Brain pericyte (primary cell): Measurements from ENCODE around the gene STAC3.

Experiments
- DNase-seq: peaks from one replicate; pipeline ENCODE4 v3.0.0-alpha.2; 2012; ENCODE audit warnings: low read depth, low spot score

STAC3 gene

DNA sequence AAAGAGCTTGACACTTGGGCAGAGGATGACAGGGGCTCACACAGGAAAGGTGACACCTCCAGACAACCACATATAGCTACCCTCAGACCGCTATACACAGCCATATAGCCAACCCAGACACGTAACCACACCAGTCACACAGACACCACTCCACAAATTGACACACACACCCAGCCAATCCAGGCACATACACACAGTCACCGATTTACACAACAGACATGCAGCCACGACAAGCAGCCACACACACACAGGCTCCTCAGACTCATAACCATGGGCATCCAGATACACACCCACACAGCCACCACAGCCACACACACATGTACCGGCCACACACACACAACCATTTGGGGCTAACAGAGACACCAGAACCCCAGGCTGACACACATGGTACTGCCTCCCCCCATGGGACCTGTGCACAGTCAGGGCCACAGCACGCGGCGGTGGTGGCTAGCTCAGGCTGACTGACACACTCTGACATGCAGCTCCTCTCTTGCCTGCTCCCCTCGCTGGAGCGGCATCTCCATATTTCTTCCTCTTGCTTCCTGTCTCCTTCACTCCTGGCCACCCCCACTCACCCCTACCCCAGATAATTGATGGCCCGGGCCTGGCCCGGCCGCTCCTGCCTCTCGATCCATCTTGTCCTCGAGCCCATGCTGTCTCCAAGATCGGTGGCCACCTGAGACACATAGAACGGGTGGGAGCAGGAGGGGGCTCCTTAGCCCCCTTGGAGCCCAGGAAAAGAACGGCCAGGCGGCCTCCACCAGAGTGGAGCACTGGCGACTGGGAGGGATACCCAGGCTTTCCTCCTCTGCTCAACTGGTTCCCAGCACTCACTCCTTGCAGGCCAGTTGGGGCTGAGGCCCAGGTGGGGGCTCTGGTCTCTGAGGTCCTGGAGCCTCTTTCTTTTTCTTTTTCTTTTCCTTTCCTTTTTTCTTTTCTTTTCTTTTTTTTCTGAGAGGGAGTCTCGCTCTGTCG, 27.5 kb downstream of the STAC3 start:
- DNase-seq, result no peak

- DNase-seq, result no peak
Observed at GRCh38 chr12:57222286-57223190, 28.4 kb downstream of the STAC3 start.

GRCh38 chr12:57221169-57221917, 29.6 kb downstream of the STAC3 start:
- no peak for DNase-seq

GRCh38 chr12:57220770-57221168, 30.2 kb downstream of the STAC3 start:
- no peak for DNase-seq

- DNase-seq, result no peak
Observed at GRCh38 chr12:57219993-57220754, 30.8 kb downstream of the STAC3 start.

- DNase-seq, result no peak
Observed at GRCh38 chr12:57219205-57219992, 31.6 kb downstream of the STAC3 start.

GRCh38 chr12:57218030-57218853, 32.7 kb downstream of the STAC3 start:
- no peak for DNase-seq

DNA sequence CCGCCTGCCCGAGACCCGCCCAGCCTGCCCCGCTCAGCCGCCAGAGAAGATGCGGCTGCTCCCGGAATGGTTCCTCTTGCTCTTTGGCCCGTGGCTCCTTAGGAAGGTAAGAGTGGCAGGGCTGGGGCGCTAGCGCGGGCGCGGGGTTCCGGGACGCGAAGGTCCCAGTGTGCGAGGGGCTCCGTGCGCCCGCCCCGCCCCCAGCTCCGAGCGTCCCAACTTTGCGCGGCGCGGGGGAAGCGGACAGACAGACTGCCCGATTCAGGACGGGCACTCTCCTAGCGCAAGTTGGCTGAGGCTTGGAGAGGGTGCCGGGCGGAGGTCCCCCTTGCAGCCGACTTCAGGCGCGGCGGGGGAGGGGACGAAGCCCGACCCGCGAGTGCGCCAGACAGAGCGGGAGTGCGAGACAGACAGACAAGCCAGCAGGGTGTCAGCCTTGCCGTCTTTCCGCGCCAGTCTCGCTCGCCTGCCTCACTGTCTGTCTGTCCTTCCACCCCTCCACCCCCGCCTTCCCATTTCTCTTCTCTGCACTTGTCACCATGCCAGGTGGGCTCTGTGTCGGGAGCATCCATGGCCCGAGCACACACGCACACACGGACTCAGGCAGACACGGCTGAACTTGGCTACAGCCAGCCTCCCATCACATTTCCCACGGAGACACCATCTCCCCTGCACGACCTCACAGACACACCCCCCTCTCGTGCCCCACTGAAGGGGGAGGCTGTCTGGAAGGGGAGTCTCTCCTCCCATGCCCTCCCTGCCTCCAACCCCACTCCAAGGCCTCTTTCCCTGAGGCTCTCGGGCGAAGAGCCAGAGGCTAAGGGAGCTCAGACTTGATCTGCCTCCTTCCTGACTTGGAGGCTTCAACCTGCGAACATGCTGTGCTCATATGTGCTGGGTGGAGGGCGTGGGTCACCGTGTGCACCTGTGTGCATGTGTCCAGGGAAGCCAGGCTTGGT, 33.8 kb downstream of the STAC3 start:
- no peak for DNase-seq

DNA sequence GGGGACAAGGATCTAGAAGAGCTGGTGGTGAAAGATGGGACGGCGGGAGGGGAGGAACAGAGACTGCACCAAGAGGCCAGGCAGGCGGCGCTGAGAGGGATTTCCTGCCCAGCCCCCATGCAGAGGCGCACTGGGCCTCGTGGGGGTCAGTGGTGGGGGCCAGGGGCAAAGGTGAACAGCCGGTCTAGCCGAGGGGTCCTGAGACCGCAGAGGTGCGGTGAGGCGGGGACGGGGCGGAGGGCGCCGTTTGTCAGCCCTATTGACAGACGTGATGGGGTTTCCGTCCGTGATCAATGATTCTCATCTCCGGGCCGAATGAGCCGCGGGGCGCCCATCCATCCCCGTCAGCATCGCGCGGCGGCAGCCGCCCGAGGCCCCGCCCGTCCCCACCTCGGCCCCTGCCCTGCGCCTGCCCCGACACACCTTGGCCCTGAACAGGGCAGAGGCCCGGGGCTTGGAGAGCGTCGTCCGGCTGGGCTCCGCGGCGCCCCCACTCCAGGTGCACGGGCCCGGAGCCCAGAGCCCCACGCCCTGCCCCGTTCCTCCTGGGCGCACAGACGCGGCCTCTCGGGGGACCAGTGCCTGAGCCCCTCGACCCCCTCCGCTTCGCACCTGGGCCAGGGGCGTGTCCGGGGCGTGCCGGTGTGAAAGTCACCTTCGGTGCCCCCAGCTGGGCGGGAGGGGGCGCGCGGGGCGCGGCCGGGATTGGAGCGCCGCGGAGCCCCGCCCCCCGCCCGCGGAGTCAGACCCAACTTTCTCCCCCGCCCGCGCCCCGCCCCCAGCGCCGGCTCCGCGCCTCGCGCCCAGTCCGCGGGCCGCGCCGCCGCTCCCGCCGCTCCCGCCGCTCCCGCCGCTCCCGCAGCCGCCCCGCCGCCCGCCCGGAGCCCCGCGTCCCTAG, 34.7 kb downstream of the STAC3 start, which contains the start of gene NXPH4:
Gene NXPH4, plus strand, starts transcription at position 781 of the 898 bp plus-strand sequence. CDS start 176 bp downstream, outside the sequence.
- DNase-seq, result no peak

DNA sequence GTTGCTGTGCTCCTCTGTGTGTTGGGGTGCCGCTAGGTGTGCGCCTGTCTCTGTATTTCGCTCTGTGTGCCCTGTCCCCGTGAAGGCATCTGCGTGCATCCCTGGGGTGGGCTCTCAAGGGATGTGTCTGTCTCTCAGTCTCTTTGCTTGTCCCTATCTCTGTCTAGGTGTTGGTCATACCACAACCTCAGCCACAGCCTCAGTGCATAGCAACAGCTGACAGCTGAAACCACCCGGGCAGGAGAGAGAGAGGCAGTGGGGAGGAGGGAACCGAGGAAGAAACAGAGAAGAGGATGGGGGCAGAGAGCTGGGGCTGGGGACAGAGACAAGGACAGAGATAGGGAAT, 35.3 kb downstream of the STAC3 start:
- no peak for DNase-seq

GRCh38 chr12:57215065-57215464, 35.9 kb downstream of the STAC3 start:
- no peak for DNase-seq

DNA sequence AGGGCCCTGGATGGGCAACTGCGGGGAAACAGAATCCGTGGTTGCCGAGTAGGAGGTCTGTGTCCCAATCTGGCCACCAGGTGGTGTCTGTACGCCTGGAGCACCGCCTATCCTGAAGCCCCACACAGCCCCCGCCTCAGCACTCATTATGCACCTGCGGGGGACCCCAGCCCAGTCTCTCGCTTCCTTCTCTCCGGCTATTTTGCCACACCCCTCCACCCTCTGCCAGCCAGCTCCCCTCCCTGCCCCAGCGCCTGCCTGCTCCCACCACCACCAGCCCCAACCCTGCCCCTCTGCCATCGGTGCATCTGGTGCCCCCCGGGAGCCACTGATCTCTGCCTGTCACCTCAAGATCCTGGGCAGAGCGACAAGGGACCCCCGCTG, 36.6 kb downstream of the STAC3 start:
- no peak for DNase-seq

DNA sequence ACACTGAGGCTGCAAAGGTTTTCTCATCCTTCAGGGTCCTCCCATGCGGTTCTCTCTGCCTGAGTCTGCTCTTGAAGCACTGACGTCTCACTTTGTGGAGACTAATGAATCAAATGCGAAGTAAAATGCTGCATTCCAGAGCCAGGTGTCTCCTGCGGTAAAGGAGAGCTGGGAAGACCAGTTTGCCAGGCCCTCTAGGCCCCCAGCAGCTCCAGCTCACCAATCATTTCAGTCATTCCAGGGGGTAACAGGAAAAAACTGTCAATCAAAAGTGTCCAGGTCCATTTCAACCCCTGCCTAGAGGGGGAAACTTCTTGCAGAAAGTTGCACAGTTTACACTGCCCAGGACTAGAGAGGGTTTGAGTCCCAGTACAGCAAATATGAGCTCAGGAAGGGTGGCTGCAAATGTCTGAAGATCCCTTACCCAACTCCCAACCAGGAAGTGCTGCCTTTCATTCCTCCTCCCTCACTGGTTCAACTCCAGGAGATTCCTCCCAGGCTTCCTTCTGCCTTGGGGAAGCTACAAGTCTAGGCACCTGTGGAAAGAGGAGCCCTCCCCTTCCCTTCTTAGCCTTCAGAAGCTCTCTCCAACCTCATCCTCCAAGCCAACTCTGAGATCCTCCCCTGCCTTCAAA, 37.1 kb downstream of the STAC3 start:
- DNase-seq, result no peak

DNA sequence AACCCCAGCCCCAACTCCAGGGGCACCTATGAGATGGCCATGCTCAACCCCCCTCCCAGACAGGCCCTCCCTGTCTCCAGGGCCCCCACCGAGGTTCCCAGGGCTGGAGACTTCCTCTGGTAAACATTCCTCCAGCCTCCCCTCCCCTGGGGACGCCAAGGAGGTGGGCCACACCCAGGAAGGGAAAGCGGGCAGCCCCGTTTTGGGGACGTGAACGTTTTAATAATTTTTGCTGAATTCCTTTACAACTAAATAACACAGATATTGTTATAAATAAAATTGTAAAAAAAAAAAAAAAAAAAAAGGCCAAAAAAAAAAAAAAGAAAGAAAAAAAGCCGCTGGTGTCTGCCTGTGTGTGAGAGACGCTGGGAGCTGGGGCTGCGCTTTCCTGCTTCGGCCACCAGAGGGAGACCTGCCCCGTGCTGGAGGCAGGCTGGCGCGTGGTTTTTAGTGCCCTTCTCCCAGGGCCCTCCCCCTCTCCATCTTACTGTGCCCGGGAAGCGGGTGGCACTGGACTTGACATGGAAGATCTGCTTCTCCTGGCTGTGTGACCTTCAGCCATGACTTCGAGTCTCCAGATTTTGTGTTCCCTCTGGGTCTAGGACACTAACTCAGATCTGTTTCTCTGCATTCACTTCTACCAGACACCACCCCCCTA, 37.8 kb downstream of the STAC3 start:
- DNase-seq, result peak; percentile 64

DNA sequence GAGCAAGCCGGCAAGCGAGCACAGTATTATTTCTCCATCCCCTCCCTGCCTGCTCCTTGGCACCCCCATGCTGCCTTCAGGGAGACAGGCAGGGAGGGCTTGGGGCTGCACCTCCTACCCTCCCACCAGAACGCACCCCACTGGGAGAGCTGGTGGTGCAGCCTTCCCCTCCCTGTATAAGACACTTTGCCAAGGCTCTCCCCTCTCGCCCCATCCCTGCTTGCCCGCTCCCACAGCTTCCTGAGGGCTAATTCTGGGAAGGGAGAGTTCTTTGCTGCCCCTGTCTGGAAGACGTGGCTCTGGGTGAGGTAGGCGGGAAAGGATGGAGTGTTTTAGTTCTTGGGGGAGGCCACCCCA, 38.3 kb downstream of the STAC3 start:
- DNase-seq, result no peak
